WERI-Rb-1 (cell line): ENCODE data around the gene TTLL5.

Experiments used
- DNase-seq: peaks from one replicate; pipeline ENCODE4 v3.0.0-alpha.2; 2020
- H3K27ac ChIP-seq: fragments of 250-450 bp; sonication (Bioruptor Pico); 2 replicates; pipeline ENCODE4 v1.5.1; 2020; ENCODE audit warnings: mild to moderate bottlenecking, moderate library complexity
- H3K27me3 ChIP-seq: fragments of 250-450 bp; sonication (Bioruptor Pico); 2 replicates; pipeline ENCODE4 v1.5.1; 2021; ENCODE audit warnings: mild to moderate bottlenecking, low read depth, moderate library complexity; ENCODE audit not compliant: insufficient read depth, severe bottlenecking
- H3K36me3 ChIP-seq: fragments of 250-450 bp; sonication (Bioruptor Pico); 2 replicates; pipeline ENCODE4 v1.5.1; 2020; ENCODE audit warnings: mild to moderate bottlenecking, moderate library complexity
- H3K4me3 ChIP-seq: 2 replicates; pipeline ENCODE4 v1.5.1; 2011; ENCODE audit warnings: low read depth, mild to moderate bottlenecking, control low read depth, low read length
- H3K9me3 ChIP-seq: fragments of 250-450 bp; sonication (Bioruptor Pico); 2 replicates; pipeline ENCODE4 v1.5.1; 2021; ENCODE audit warnings: mild to moderate bottlenecking, moderate library complexity; ENCODE audit not compliant: severe bottlenecking
- TF ChIP-seq, protein P1 (sequence below): IDR thresholded peaks from 2 replicates; pipeline ENCODE4 v1.5.1; 2011; ENCODE audit warnings: low read depth, mild to moderate bottlenecking, control low read depth, inconsistent platforms, low read length

TTLL5 gene

DNA sequence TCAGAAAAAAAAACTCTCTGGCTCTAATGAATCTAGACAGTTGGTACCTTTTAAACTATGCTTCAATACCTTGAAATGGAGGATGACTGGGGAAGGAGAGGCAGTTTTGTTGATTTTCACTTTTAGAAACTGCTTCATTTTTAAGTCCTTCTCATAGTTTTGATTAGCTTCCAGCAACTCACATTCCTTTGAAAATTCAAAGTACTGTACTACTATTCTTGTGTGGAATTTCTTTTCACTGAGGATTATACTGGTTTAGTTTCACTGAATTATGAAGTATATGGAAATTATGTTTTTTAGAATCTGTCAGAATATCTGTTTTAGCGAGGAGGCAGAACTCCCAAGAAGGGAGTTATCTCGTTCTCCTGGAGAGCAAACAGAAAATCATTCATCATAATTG, 204.5 kb downstream of the TTLL5 start:
- Histone ChIP-seq H3K27me3 (no peaks in the 10 kb centered on the region), H3K9me3 (no peaks in the 10 kb centered on the region), H3K36me3 (0 out of 2 replicates have a peak, but pooled peaks cover 2% of the 10 kb centered on the region), H3K4me3 (no peak overlapping the region), H3K27ac (no peak overlapping the region)
- DNase-seq, result no peak
- TF ChIP-seq, protein P1, sequence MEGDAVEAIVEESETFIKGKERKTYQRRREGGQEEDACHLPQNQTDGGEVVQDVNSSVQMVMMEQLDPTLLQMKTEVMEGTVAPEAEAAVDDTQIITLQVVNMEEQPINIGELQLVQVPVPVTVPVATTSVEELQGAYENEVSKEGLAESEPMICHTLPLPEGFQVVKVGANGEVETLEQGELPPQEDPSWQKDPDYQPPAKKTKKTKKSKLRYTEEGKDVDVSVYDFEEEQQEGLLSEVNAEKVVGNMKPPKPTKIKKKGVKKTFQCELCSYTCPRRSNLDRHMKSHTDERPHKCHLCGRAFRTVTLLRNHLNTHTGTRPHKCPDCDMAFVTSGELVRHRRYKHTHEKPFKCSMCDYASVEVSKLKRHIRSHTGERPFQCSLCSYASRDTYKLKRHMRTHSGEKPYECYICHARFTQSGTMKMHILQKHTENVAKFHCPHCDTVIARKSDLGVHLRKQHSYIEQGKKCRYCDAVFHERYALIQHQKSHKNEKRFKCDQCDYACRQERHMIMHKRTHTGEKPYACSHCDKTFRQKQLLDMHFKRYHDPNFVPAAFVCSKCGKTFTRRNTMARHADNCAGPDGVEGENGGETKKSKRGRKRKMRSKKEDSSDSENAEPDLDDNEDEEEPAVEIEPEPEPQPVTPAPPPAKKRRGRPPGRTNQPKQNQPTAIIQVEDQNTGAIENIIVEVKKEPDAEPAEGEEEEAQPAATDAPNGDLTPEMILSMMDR, result no peak

DNA sequence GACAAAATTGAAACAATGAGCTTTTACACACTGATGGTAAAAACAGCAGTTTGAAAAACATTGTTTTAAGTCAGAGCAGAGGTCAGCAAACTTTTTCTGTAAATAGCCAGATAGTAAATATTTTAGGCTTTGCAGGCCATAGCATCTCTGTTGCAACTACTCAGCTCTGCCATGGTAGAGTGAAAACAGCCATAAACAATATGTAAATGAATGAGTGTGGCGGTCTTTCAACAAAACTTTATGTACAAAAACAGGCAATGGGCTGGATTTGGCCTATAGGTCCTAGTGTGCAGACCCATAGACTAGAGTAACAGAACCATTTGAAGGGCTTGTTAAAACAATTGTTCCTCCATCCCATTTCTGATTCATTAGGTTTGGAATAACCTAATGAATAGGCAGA, 205.9 kb downstream of the TTLL5 start:
- Histone ChIP-seq H3K36me3 (0 out of 2 replicates have a peak, but pooled peaks cover 3% of the 10 kb centered on the region), H3K27ac (no peak overlapping the region)
- TF ChIP-seq, protein P1, result no peak

DNA sequence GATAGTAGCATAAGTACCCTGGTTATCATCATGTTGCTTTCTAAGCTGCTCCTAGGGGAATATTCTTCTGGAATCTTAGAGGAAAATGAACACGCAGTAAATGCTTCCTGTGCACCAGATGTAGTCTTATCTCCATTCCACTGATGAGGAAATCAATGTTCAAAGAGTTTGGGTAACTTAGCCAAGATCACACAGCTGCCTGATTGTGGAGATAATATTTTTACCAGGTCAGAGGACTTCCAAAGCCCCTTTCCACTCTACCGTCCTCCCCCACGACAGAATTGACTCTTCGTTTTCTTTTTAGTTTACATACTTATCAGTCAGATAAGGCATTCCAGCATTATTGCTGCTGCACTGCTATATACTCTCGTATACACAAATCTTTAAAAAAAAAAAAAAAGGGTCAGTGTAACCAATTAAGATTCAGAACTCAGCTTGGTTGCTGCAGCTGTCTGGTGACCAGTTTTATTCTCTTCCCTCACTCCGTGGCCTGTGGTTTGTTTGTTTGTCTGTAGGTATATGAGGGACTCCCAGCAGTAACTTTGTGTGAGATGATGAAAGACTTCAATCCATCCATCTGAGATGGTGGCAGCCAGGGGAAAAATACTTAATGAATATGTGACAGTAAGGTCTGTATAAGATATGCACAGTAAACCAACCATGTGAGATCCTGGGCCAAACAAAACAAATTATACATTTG, 210.3 kb downstream of the TTLL5 start:
- H3K27ac ChIP-seq, result no peak overlapping the region
- peaks cover 7% of the 10 kb centered on the region; the same call in 1 of the 2 replicates for H3K36me3 ChIP-seq
- TF ChIP-seq, protein P1, result no peak
- no peaks in the 10 kb centered on the region for H3K9me3 ChIP-seq
- no peak overlapping the region for H3K4me3 ChIP-seq
- no peaks in the 10 kb centered on the region for H3K27me3 ChIP-seq
- no peak for DNase-seq

More for the DNA sequence above, 205.9 kb downstream of the TTLL5 start:
- no peak overlapping the region for H3K4me3 ChIP-seq
- no peaks in the 10 kb centered on the region for H3K27me3 ChIP-seq
- no peak for DNase-seq
- H3K9me3 ChIP-seq, result no peaks in the 10 kb centered on the region

DNA sequence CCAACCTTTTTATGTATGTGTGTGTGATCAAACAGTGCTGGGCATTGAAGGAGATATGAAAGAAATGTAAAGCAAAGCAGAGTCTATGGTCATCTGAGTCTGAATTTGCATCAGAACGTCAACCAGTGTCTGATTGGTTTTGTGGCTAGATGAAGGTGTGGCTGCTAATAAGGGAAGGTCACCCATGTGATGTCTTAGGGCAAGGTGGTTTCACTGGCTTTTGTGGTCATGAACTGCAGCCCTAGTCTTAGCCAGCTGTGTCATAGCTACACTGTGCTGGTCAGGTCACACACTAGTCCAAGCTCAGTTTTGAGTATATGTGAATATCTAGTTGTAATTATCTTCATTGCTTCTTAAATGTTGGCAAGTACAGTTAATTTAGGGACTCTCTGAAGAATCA, 214.9 kb downstream of the TTLL5 start:
- TF ChIP-seq, protein P1, result no peak
- Histone ChIP-seq H3K36me3 (peaks cover 7% of the 10 kb centered on the region; the same call in 1 of the 2 replicates), H3K27me3 (no peaks in the 10 kb centered on the region), H3K4me3 (no peak overlapping the region), H3K27ac (no peak overlapping the region), H3K9me3 (no peaks in the 10 kb centered on the region)
- no peak for DNase-seq

DNA sequence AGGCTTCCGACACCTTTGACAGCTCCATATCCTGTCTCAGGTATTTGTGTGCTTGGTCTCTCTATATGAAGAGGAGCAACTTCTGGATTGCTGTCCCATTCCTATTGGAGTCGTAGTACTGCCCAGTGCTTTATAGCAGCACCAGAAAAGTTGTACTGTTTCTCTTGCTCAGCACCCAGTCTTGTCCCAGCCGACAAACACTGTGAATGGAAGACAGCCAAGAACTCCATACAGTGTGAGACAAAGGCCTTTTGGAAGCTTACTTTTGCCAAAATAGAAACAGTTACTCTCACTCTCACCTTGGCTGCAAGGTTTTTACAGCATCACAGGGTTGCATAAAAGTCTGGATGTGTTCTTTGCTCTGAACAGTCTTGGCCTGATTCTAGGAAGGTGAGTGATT, 215.5 kb downstream of the TTLL5 start:
- no peak for DNase-seq
- Histone ChIP-seq H3K4me3 (no peak overlapping the region), H3K9me3 (no peaks in the 10 kb centered on the region), H3K27ac (peak overlapping the region; percentile 51; the same call in 1 of the 2 replicates), H3K27me3 (no peaks in the 10 kb centered on the region), H3K36me3 (peaks cover 7% of the 10 kb centered on the region; the same call in 1 of the 2 replicates)
- TF ChIP-seq, protein P1, result no peak
